ENCODE data around the gene TRPM3.

Gene TRPM3

DNA sequence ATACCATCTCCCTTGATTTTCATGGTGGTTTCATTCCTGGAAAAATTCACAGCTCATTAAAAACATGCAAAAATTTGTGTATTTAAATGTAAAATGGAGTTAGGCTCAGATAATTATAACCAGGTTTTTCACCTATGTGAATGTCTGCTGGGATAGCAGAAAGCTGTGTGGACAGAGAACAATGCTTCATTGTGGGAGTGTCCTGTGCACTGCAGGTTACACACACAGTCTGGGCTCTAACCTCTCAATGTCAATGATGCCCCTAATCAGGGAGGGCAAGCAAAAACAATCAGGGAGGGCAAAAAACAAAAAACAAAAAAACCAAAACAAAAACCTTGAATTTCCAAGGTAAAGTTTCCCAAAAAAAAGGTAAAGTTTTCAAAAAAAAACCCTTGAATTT is 548.1 kb downstream of the TRPM3 start:
- TF ChIP-seq, protein P1, sequence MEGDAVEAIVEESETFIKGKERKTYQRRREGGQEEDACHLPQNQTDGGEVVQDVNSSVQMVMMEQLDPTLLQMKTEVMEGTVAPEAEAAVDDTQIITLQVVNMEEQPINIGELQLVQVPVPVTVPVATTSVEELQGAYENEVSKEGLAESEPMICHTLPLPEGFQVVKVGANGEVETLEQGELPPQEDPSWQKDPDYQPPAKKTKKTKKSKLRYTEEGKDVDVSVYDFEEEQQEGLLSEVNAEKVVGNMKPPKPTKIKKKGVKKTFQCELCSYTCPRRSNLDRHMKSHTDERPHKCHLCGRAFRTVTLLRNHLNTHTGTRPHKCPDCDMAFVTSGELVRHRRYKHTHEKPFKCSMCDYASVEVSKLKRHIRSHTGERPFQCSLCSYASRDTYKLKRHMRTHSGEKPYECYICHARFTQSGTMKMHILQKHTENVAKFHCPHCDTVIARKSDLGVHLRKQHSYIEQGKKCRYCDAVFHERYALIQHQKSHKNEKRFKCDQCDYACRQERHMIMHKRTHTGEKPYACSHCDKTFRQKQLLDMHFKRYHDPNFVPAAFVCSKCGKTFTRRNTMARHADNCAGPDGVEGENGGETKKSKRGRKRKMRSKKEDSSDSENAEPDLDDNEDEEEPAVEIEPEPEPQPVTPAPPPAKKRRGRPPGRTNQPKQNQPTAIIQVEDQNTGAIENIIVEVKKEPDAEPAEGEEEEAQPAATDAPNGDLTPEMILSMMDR (IDR thresholded peaks at IDR 0.05; ENCODE audit: extremely low read depth, insufficient read depth, missing control alignments) = no peak
- DNase-seq (ENCODE audit: low spot score) = no peak
- in situ Hi-C loops (cut with MboI; ENCODE audit: low pct_unique_long_range_greater_than_20kb, low sequenced_read_pairs, unreplicated experiment) = no loop called here

DNA sequence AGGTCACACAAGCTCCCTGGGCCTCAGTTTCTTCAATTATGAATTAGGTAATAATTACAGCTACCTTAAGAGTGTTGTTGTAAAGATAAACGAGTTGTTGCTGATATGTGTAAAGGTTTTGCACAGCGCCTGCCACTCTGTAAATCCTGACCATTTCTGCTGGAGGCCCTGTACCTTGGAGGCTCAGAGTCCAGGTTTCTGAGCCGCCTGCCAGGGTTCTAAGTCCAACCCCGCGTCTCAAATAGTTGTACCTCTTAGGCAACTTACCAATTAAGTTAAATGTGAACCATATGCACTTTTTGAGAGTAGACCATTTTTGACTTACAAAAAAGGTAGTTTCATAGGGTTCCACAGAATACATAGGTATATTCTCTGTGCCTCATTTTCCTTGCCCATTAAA is 550.2 kb downstream of the TRPM3 start:
- TF ChIP-seq, protein P1 (IDR thresholded peaks at IDR 0.05; ENCODE audit: extremely low read depth, insufficient read depth, missing control alignments) = no peak
- DNase-seq (ENCODE audit: low spot score) = no peak
- in situ Hi-C loops (cut with MboI; ENCODE audit: low pct_unique_long_range_greater_than_20kb, low sequenced_read_pairs, unreplicated experiment) = no loop called here

DNA sequence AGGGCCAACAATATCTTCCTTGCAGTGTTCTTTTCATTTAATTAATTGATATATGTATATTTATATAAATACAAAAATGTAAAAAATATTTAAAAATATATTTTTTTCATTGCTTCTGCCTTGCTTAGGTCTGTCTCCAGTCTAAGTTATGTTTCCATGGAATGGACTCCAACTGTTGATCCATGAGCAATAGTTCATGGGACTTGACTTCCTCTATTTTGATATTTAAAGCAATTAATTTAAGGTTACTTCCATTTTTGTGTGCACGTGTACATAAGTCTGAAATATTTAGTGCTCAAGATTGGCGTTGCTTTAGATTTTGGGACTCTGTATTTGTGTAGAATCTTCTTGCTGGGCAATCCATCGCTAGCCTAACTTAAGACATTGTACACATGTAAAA is 551.6 kb downstream of the TRPM3 start:
- TF ChIP-seq, protein P1 (IDR thresholded peaks at IDR 0.05; ENCODE audit: extremely low read depth, insufficient read depth, missing control alignments) = no peak
- no peak for DNase-seq (ENCODE audit: low spot score)
- in situ Hi-C loops (cut with MboI; ENCODE audit: low pct_unique_long_range_greater_than_20kb, low sequenced_read_pairs, unreplicated experiment) = no loop called here

DNA sequence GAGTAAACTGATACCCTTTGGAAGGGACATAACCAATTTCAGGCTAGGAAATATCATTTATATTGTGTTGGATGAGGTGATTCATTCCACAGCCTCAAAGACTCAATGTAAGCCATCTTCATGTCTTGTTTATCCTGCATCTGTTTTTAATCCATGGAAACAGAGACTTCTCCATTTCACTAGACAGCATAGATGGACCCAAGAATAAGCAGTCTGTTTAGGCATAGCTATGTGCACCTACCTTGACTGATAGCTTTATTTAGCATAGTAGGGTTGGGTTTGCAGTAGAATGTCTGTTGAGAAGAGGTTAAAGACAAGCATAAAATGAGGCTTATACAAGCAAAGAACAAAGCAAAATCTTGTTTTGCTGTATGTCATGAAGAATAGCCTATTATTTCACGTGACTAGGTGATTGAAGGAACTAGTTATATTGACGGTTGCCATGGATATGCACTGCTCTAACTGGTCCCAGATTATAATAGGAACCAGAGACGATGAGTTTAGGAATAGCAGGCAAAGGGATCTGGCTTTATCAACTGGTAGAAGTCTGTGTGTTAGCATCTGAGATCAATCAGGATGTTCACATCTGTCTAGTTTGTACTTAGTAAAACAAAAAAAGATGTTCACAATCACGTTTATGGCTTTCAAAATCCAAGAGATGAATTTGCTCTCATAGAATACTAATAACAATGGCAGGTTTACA is 552.2 kb downstream of the TRPM3 start:
- in situ Hi-C loops (cut with MboI; ENCODE audit: low pct_unique_long_range_greater_than_20kb, low sequenced_read_pairs, unreplicated experiment) = no loop called here
- TF ChIP-seq, protein P1 (IDR thresholded peaks at IDR 0.05; ENCODE audit: extremely low read depth, insufficient read depth, missing control alignments) = no peak
- no peak for DNase-seq (ENCODE audit: low spot score)

DNA sequence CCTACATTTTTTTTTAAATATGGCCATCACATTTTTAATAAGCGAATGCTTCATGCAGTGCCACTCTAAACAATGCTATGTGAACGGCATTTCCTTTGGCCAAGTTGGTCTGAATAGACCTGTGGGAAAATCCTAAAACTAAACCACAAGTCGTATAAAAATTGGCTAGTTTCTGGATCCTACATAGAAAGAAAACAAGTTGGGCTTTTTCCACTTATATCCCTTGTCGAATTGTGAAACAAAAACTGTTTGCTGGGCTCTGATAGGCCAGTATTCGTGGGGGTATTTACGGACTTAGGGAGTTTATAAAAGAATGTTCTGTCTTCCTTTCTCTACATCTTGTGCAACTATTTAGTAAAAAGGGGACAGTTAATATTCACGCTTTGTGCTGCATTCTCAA is 553.9 kb downstream of the TRPM3 start:
- TF ChIP-seq, protein P1 (IDR thresholded peaks at IDR 0.05; ENCODE audit: extremely low read depth, insufficient read depth, missing control alignments) = no peak
- in situ Hi-C loops (cut with MboI; ENCODE audit: low pct_unique_long_range_greater_than_20kb, low sequenced_read_pairs, unreplicated experiment) = no loop called here
- DNase-seq (ENCODE audit: low spot score) = no peak

- in situ Hi-C loops (cut with MboI; ENCODE audit: low pct_unique_long_range_greater_than_20kb, low sequenced_read_pairs, unreplicated experiment) = no loop called here
- no peak for DNase-seq (ENCODE audit: low spot score)
- TF ChIP-seq, protein P1 (IDR thresholded peaks at IDR 0.05; ENCODE audit: extremely low read depth, insufficient read depth, missing control alignments) = no peak
Observed at GRCh38 chr9:70566751-70567150, 554.7 kb downstream of the TRPM3 start.
